ENCODE results near the gene ANO7. TPM values are rescaled to one million over a fixed set of nuclear protein-coding genes. Genes with fewer than 3 reads are reported as not detected.

ANO7 gene
- total and polyA plus RNA-seq, 2 donors (not counting 1 experiment from before 2014, with no cell fraction given), result 0.64 to 1.8 TPM

GRCh38 chr2:241238693-241239198, 50.3 kb downstream of the ANO7 start:
- no peak overlapping the region for H3K27ac Mint-ChIP-seq
- H3K4me2 ChIP-seq (replicated peaks; ENCODE audit: low read depth, low read length, poor library complexity, severe bottlenecking), result no peak overlapping the region
- H2AFZ ChIP-seq (ENCODE audit: insufficient read depth, low read depth, low read length, poor library complexity, severe bottlenecking), result no peak overlapping the region
- ATAC-seq (ENCODE audit: low read depth), result no peak
- H3K4me3 Mint-ChIP-seq, result no peak overlapping the region
- intact Hi-C loops (cut with micrococcal nuclease), result no loop called here
- H3K4me3 ChIP-seq (ENCODE audit: control extremely low read depth in 1 of 5, extremely low read depth in 1 of 5, insufficient read depth in 1 of 5, low read depth in 2 of 5, low read length in 4 of 5), result no peak overlapping the region
- H3K9me3 ChIP-seq (ENCODE audit: control extremely low read depth in 1 of 3, control insufficient read depth in 2 of 3, insufficient read depth in 1 of 3, low read length in 2 of 3), result no peaks in the 10 kb centered on the region
- WGBS (ENCODE audit: insufficient coverage), result 100% methylated on average over 3 of the region's 5 CpGs
- H3K27me3 Mint-ChIP-seq, result no peaks in the 10 kb centered on the region
- no peak for TF ChIP-seq CTCF (IDR thresholded peaks at IDR 0.05)
- TF ChIP-seq EZH2 (IDR thresholded peaks at IDR 0.05; ENCODE audit: borderline replicate concordance, insufficient read depth, low read depth, low read length, poor library complexity, severe bottlenecking), result no peak
- H3K27me3 ChIP-seq (replicated peaks in 1 of 4; ENCODE audit: control extremely low read depth in 1 of 4, control insufficient read depth in 3 of 4, insufficient read depth in 4 of 4, low read length in 3 of 4), result no peaks in the 10 kb centered on the region
- H3K4me1 Mint-ChIP-seq, result no peaks in the 10 kb centered on the region
- H3K9me3 Mint-ChIP-seq (ENCODE audit: insufficient read depth), result no peaks in the 10 kb centered on the region
- no peak overlapping the region for H3K27ac ChIP-seq (ENCODE audit: low read length in 2 of 2)
- no peak for DNase-seq
- H3K4me1 ChIP-seq (ENCODE audit: control insufficient read depth in 2 of 2, insufficient read depth in 2 of 2, low read length in 2 of 2), result no peaks in the 10 kb centered on the region
- H4K20me1 ChIP-seq (ENCODE audit: control insufficient read depth, insufficient read depth, low read length, poor library complexity, severe bottlenecking), result no peaks in the 10 kb centered on the region
- POLR2A ChIA-PET, result no interaction called here
- no peak overlapping the region for H3K9ac ChIP-seq (ENCODE audit: low read length)
- no peaks in the 10 kb centered on the region for H3K79me2 ChIP-seq (ENCODE audit: control insufficient read depth, insufficient read depth, low read length)
- CTCF ChIA-PET, result no interaction called here
- H3K36me3 ChIP-seq (replicated peaks in 1 of 2; ENCODE audit: control extremely low read depth in 1 of 2, control insufficient read depth in 1 of 2, extremely low read depth in 1 of 2, insufficient read depth in 2 of 2, low read length in 1 of 2), result peaks cover 0 to 94% of the 10 kb centered on the region in 2 experiments

- no peak overlapping the region for H3K4me2 ChIP-seq (replicated peaks; ENCODE audit: low read depth, low read length, poor library complexity, severe bottlenecking)
- no peaks in the 10 kb centered on the region for H3K9me3 Mint-ChIP-seq (ENCODE audit: insufficient read depth)
- H2AFZ ChIP-seq (ENCODE audit: insufficient read depth, low read depth, low read length, poor library complexity, severe bottlenecking), result no peak overlapping the region
- H3K4me3 Mint-ChIP-seq, result no peak overlapping the region
- POLR2A ChIA-PET, result no interaction called here
- H3K9me3 ChIP-seq (ENCODE audit: control extremely low read depth in 1 of 3, control insufficient read depth in 2 of 3, insufficient read depth in 1 of 3, low read length in 2 of 3), result no peaks in the 10 kb centered on the region
- no peak overlapping the region for H3K27ac ChIP-seq (ENCODE audit: low read length in 2 of 2)
- no peak overlapping the region for H3K4me3 ChIP-seq (ENCODE audit: control extremely low read depth in 1 of 5, extremely low read depth in 1 of 5, insufficient read depth in 1 of 5, low read depth in 2 of 5, low read length in 4 of 5)
- DNase-seq (no peak), ATAC-seq (ENCODE audit: low read depth) (no peak)
- H3K27me3 Mint-ChIP-seq, result no peaks in the 10 kb centered on the region
- H3K36me3 ChIP-seq (replicated peaks in 1 of 2; ENCODE audit: control extremely low read depth in 1 of 2, control insufficient read depth in 1 of 2, extremely low read depth in 1 of 2, insufficient read depth in 2 of 2, low read length in 1 of 2), result peaks cover 0 to 92% of the 10 kb centered on the region in 2 experiments
- H4K20me1 ChIP-seq (ENCODE audit: control insufficient read depth, insufficient read depth, low read length, poor library complexity, severe bottlenecking), result no peaks in the 10 kb centered on the region
- CTCF ChIA-PET, result no interaction called here
- no peaks in the 10 kb centered on the region for H3K4me1 Mint-ChIP-seq
- 98% methylated on average over 24 of the region's 28 CpGs for WGBS (ENCODE audit: insufficient coverage)
- no peaks in the 10 kb centered on the region for H3K27me3 ChIP-seq (replicated peaks in 1 of 4; ENCODE audit: control extremely low read depth in 1 of 4, control insufficient read depth in 3 of 4, insufficient read depth in 4 of 4, low read length in 3 of 4)
- no peak overlapping the region for H3K27ac Mint-ChIP-seq
- H3K4me1 ChIP-seq (ENCODE audit: control insufficient read depth in 2 of 2, insufficient read depth in 2 of 2, low read length in 2 of 2), result no peaks in the 10 kb centered on the region
- H3K9ac ChIP-seq (ENCODE audit: low read length), result no peak overlapping the region
- TF ChIP-seq CTCF (IDR thresholded peaks at IDR 0.05) (no peak), EZH2 (IDR thresholded peaks at IDR 0.05; ENCODE audit: borderline replicate concordance, insufficient read depth, low read depth, low read length, poor library complexity, severe bottlenecking) (no peak)
- intact Hi-C loops (cut with micrococcal nuclease), result no loop called here
- H3K79me2 ChIP-seq (ENCODE audit: control insufficient read depth, insufficient read depth, low read length), result no peaks in the 10 kb centered on the region
These were observed 51.2 kb downstream of the ANO7 start for GRCh38 chr2:241239552-241240202.

Data from B cell (primary cell).